ENCODE measurements around the gene RCCD1. TPM values are rescaled to one million over a fixed set of nuclear protein-coding genes. Genes with fewer than 3 reads are reported as not detected.

RCCD1 gene
- total RNA-seq, 1 donor from 2014 or later: 23.0 TPM

GRCh38 chr15:90974216-90974615, 19.5 kb downstream of the RCCD1 start:
- Mint-ChIP-seq H3K27ac (peak overlapping the region; percentile 27), H3K4me3 (ENCODE audit: low read depth) (no peak overlapping the region), H3K27me3 (no peaks in the 10 kb centered on the region), H3K9me3 (ENCODE audit: low read depth) (no peaks in the 10 kb centered on the region), H3K4me1 (ENCODE audit: low read depth) (peaks cover 10% of the 10 kb centered on the region), H3K36me3 (ENCODE audit: insufficient read depth) (peaks cover 29% of the 10 kb centered on the region)
- no peak for DNase-seq (ENCODE audit: low spot score, unreplicated experiment)
- TF ChIP-seq CTCF (IDR thresholded peaks at IDR 0.05; ENCODE audit: unreplicated experiment): no peak

- H3K27me3 Mint-ChIP-seq: no peaks in the 10 kb centered on the region
- no peak for TF ChIP-seq CTCF (IDR thresholded peaks at IDR 0.05; ENCODE audit: unreplicated experiment)
- H3K4me3 Mint-ChIP-seq (ENCODE audit: low read depth): no peak overlapping the region
- H3K36me3 Mint-ChIP-seq (ENCODE audit: insufficient read depth): peaks cover 36% of the 10 kb centered on the region
- no peaks in the 10 kb centered on the region for H3K4me1 Mint-ChIP-seq (ENCODE audit: low read depth)
- H3K27ac Mint-ChIP-seq: peak overlapping the region; percentile 56
- no peaks in the 10 kb centered on the region for H3K9me3 Mint-ChIP-seq (ENCODE audit: low read depth)
- DNase-seq (ENCODE audit: low spot score, unreplicated experiment): no peak
Observed at GRCh38 chr15:90979582-90979981, 24.9 kb downstream of the RCCD1 start.

- H3K27ac Mint-ChIP-seq: no peak overlapping the region
Observed at GRCh38 chr15:90981681-90982080, 27.0 kb downstream of the RCCD1 start.

GRCh38 chr15:90982135-90982534, 27.5 kb downstream of the RCCD1 start:
- Mint-ChIP-seq H3K4me1 (ENCODE audit: low read depth) (peaks cover 2% of the 10 kb centered on the region), H3K27me3 (no peaks in the 10 kb centered on the region), H3K4me3 (ENCODE audit: low read depth) (no peak overlapping the region), H3K27ac (no peak overlapping the region), H3K36me3 (ENCODE audit: insufficient read depth) (peaks cover 28% of the 10 kb centered on the region), H3K9me3 (ENCODE audit: low read depth) (no peaks in the 10 kb centered on the region)
- DNase-seq (ENCODE audit: low spot score, unreplicated experiment): no peak
- no peak for TF ChIP-seq CTCF (IDR thresholded peaks at IDR 0.05; ENCODE audit: unreplicated experiment)

More at GRCh38 chr15:90981681-90982080, 27.0 kb downstream of the RCCD1 start:
- H3K4me1 Mint-ChIP-seq (ENCODE audit: low read depth): no peaks in the 10 kb centered on the region
- no peak for TF ChIP-seq CTCF (IDR thresholded peaks at IDR 0.05; ENCODE audit: unreplicated experiment)
- DNase-seq (ENCODE audit: low spot score, unreplicated experiment): no peak
- no peaks in the 10 kb centered on the region for H3K9me3 Mint-ChIP-seq (ENCODE audit: low read depth)
- H3K27me3 Mint-ChIP-seq: no peaks in the 10 kb centered on the region
- no peak overlapping the region for H3K4me3 Mint-ChIP-seq (ENCODE audit: low read depth)
- peaks cover 29% of the 10 kb centered on the region for H3K36me3 Mint-ChIP-seq (ENCODE audit: insufficient read depth)

GRCh38 chr15:90986790-90987507, 32.3 kb downstream of the RCCD1 start:
- peak overlapping the region; percentile 52 for H3K27ac Mint-ChIP-seq
- peaks cover 23% of the 10 kb centered on the region for H3K4me1 Mint-ChIP-seq (ENCODE audit: low read depth)
- DNase-seq (ENCODE audit: low spot score, unreplicated experiment): no peak
- no peaks in the 10 kb centered on the region for H3K27me3 Mint-ChIP-seq
- H3K36me3 Mint-ChIP-seq (ENCODE audit: insufficient read depth): peaks cover 13% of the 10 kb centered on the region
- peak overlapping the region; percentile 45 for H3K4me3 Mint-ChIP-seq (ENCODE audit: low read depth)
- no peaks in the 10 kb centered on the region for H3K9me3 Mint-ChIP-seq (ENCODE audit: low read depth)
- TF ChIP-seq CTCF (IDR thresholded peaks at IDR 0.05; ENCODE audit: unreplicated experiment): no peak

All from progenitor cell of endocrine pancreas (in vitro differentiated cells).